Endothelial cell (in vitro differentiated cells): ENCODE data around the gene USP51. TPM values are rescaled to one million over a fixed set of nuclear protein-coding genes. Genes with fewer than 3 reads are reported as not detected.
A peak's percentile ranks its signal among the peaks of the same experiment; 100 is the strongest.
"Not testable (repeated sequence)": the region's sequence is repeated elsewhere in the genome, so short reads cannot be mapped to it uniquely, and the experiment has no call there.

ENCODE experiments used
- DNase-seq: peaks from one replicate; pipeline ENCODE4 v3.0.0; 2021; ENCODE audit warnings: low spot score
- H3K27ac Mint-ChIP-seq: one replicate; pipeline ENCODE4 v1.8.0; 2021; ENCODE audit warnings: mixed read lengths, inconsistent platforms; ENCODE audit not compliant: unreplicated experiment
- H3K27me3 Mint-ChIP-seq: one replicate; pipeline ENCODE4 v1.8.0; 2021; ENCODE audit warnings: mild to moderate bottlenecking, moderate library complexity, mixed read lengths, inconsistent platforms; ENCODE audit not compliant: unreplicated experiment
- H3K36me3 Mint-ChIP-seq: one replicate; pipeline ENCODE4 v1.8.0; 2021; ENCODE audit warnings: mild to moderate bottlenecking, low read depth, mixed read lengths, inconsistent platforms; ENCODE audit not compliant: unreplicated experiment
- H3K4me1 Mint-ChIP-seq: one replicate; pipeline ENCODE4 v1.8.0; 2021; ENCODE audit warnings: mild to moderate bottlenecking, mixed read lengths, inconsistent platforms; ENCODE audit not compliant: unreplicated experiment
- H3K4me3 Mint-ChIP-seq: one replicate; pipeline ENCODE4 v1.8.0; 2021; ENCODE audit warnings: mild to moderate bottlenecking, mixed read lengths, inconsistent platforms; ENCODE audit not compliant: unreplicated experiment
- H3K9me3 Mint-ChIP-seq: one replicate; pipeline ENCODE4 v1.8.0; 2021; ENCODE audit warnings: mixed read lengths, inconsistent platforms; ENCODE audit not compliant: unreplicated experiment
- total RNA-seq: library from RNA; stranded (reverse); fragmentation: NEBNext Ultra II Directional; extraction: Animal tissue kit (Norgen Biotek cat#: 25700); gene quantifications from one replicate; pipeline ENCODE4 v1.2.1, GENCODE V29; 2021; ENCODE audit not compliant: unreplicated experiment
- TF ChIP-seq, protein P1 (sequence below): fragments of 200-600 bp; sonication (generic); IDR thresholded peaks from one replicate; pipeline ENCODE4 v1.5.0; 2021; ENCODE audit warnings: antibody characterized with exemption; ENCODE audit not compliant: unreplicated experiment

USP51 gene
- total RNA-seq, 1 donor from 2014 or later = 6.3 TPM

- not testable (repeated sequence) for H3K27ac Mint-ChIP-seq, H3K4me1 Mint-ChIP-seq, H3K27me3 Mint-ChIP-seq, H3K4me3 Mint-ChIP-seq, DNase-seq, H3K36me3 Mint-ChIP-seq, H3K9me3 Mint-ChIP-seq
Observed at GRCh38 chrX:55513045-55513737, 23.5 kb upstream of the USP51 start.

- H3K27me3 Mint-ChIP-seq, H3K9me3 Mint-ChIP-seq, H3K4me1 Mint-ChIP-seq, H3K27ac Mint-ChIP-seq, H3K4me3 Mint-ChIP-seq, DNase-seq, H3K36me3 Mint-ChIP-seq: not testable (repeated sequence)
Observed at GRCh38 chrX:55508410-55509152, 18.9 kb upstream of the USP51 start.

GRCh38 chrX:55507699-55508098, 18.1 kb upstream of the USP51 start:
- H3K9me3 Mint-ChIP-seq, H3K4me3 Mint-ChIP-seq, H3K27ac Mint-ChIP-seq, H3K36me3 Mint-ChIP-seq, DNase-seq, H3K4me1 Mint-ChIP-seq, H3K27me3 Mint-ChIP-seq: not testable (repeated sequence)

- DNase-seq, H3K27me3 Mint-ChIP-seq, H3K9me3 Mint-ChIP-seq, H3K4me1 Mint-ChIP-seq, H3K36me3 Mint-ChIP-seq, H3K4me3 Mint-ChIP-seq, H3K27ac Mint-ChIP-seq: not testable (repeated sequence)
Observed at GRCh38 chrX:55507010-55507409, 17.4 kb upstream of the USP51 start.

DNA sequence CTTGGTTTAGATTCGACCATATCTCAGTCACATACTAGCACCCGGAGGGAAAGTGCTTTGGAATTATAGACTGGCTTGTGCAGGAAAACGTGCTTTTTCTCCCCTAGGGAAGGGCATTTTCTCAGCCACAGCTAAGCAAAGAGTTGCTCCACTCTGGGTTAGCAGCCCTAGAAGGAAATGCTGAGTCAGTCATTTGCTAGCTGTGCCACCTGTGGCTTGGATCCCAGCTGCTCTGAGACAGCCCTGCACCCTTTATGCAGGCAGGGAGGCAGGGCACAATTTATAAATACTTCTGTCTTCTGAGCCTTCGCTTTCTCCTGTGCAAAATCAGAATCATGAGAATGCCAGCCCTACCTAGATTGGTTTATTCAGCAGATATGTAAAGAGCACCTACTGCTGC, 1.3 kb upstream of the USP51 start:
- peaks cover 3% of the 10 kb centered on the region for H3K36me3 Mint-ChIP-seq
- H3K27ac Mint-ChIP-seq = no peak overlapping the region
- DNase-seq = no peak
- no peaks in the 10 kb centered on the region for H3K4me1 Mint-ChIP-seq
- H3K27me3 Mint-ChIP-seq = no peaks in the 10 kb centered on the region
- TF ChIP-seq, protein P1, sequence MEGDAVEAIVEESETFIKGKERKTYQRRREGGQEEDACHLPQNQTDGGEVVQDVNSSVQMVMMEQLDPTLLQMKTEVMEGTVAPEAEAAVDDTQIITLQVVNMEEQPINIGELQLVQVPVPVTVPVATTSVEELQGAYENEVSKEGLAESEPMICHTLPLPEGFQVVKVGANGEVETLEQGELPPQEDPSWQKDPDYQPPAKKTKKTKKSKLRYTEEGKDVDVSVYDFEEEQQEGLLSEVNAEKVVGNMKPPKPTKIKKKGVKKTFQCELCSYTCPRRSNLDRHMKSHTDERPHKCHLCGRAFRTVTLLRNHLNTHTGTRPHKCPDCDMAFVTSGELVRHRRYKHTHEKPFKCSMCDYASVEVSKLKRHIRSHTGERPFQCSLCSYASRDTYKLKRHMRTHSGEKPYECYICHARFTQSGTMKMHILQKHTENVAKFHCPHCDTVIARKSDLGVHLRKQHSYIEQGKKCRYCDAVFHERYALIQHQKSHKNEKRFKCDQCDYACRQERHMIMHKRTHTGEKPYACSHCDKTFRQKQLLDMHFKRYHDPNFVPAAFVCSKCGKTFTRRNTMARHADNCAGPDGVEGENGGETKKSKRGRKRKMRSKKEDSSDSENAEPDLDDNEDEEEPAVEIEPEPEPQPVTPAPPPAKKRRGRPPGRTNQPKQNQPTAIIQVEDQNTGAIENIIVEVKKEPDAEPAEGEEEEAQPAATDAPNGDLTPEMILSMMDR = no peak
- no peak overlapping the region for H3K4me3 Mint-ChIP-seq
- H3K9me3 Mint-ChIP-seq = no peaks in the 10 kb centered on the region

DNA sequence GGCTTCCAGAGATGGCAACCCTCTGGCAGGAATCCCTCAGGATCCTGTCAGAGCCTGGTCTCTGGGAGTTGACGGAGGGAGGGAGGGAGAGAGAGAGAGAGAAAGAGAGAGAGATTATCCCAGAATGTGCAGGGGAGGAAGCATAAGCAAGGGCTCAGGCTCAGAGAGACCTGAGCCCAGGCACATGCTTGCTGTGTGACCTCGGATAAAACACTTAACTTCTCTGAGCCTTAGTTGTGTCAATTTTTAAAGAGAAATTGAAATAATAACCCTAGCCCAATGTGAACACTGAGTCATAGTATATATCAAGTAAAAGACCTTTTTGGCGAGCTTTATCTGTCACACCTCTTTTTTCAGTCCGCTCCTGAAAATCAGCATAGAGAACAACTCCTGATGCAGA, 473 bp upstream of the USP51 start:
- H3K27me3 Mint-ChIP-seq = no peaks in the 10 kb centered on the region
- H3K4me1 Mint-ChIP-seq = no peaks in the 10 kb centered on the region
- H3K4me3 Mint-ChIP-seq = peak overlapping the region; percentile 96
- H3K36me3 Mint-ChIP-seq = peaks cover 3% of the 10 kb centered on the region
- no peak for DNase-seq
- H3K27ac Mint-ChIP-seq = peak overlapping the region; percentile 95
- H3K9me3 Mint-ChIP-seq = no peaks in the 10 kb centered on the region
- TF ChIP-seq, protein P1 = no peak
